Activated CD4-positive, CD25-positive, alpha-beta regulatory T cell treated with anti-CD3 and anti-CD28 coated beads, Interleukin-2, amount 50 U/mL, for 24 hours (primary cell): Measurements from ENCODE around the gene STAC2.
A peak's percentile ranks its signal among the peaks of the same experiment; 100 is the strongest.
"Not testable (repeated sequence)": the region's sequence is repeated elsewhere in the genome, so short reads cannot be mapped to it uniquely, and the experiment has no call there.

ENCODE experiments used
- ATAC-seq, 2 donors: fragments of 150-1000 bp; cut with Tn5 transposase; one replicate each; pipeline ENCODE4 v1.10.0; 2021; ENCODE audit warnings: mild to moderate bottlenecking in 1 of 2, moderate library complexity in 1 of 2

The STAC2 gene

DNA sequence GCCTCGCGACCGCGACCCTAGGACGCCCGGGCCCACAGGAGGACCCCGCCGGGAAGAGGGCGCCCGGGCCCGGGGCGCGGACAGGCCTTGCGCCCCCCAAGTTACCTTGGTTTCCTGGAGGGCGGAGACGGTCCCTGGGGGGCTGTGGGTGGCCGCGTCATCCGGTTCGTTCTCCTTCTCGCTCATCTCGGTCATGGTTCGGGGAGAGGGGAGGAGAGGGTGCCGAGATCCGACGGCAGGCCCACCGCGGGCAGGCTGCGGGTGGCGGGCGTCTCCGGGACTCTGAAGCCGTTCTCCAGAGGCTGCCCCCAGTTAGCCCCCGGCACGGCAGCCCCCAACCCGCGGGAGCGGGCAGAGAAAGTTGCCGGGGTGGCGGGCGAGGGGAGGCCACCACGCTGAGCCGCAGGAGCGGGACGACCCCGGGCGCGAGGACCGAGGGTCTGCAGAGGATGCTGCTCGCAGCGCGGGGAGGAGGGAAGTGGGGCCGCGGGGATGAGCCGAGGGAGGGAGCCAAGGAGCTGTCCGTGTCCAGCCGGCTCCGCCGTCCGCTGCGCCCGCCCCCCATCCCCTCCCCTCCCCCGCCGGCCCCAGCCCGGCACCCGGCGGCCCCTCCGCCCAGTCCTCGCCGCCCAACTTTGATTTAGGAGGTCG lies at the start of gene STAC2:
TSS of gene STAC2 (minus strand) at position 638 of the 651 bp plus-strand sequence. CDS start at position 195, 443 bp downstream.
- ATAC-seq: peak; percentile 29 to 33

GRCh38 chr17:39271546-39271945 lies 45.8 kb upstream of the STAC2 start:
- ATAC-seq: no peak

- no peak for ATAC-seq
These were observed 45.2 kb upstream of the STAC2 start for GRCh38 chr17:39270923-39271322.

- ATAC-seq: no peak
These were observed 38.4 kb upstream of the STAC2 start for GRCh38 chr17:39264119-39264518.

GRCh38 chr17:39261286-39261685 lies 35.5 kb upstream of the STAC2 start:
- peak in 1 of 2 donors; percentile 41 for ATAC-seq

DNA sequence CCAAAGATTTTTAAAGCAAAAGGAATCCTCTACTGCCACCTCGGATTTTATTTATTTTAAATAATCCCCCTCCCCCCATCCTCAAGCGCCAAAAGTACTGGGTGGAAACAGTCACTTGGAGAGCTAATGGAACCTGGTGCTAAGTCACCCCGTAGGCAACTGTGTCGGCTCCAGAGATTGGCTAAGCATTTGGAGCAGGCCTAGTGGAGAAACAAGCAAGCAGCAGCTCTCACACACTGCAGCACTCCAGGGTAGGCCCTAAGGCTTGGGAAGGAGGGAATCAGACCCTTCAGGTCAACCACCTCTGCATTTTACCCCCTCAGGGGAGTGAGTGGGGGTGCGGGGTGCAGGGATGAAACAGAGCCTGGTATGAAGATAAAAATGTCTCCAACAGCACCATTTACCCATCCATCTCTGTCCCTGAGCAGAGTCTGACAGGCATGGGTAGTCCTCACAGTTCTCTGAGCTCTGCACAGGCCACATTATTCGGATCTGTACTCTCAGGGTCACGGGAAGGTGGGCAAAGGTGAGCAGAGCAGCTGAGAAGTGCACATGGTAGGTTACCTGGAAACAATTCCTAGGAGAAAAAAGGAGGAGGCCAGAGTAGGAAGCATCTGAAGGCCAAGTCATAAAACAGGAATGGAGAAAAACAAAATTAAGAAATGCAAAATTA lies 27.2 kb upstream of the STAC2 start:
- ATAC-seq: no peak

DNA sequence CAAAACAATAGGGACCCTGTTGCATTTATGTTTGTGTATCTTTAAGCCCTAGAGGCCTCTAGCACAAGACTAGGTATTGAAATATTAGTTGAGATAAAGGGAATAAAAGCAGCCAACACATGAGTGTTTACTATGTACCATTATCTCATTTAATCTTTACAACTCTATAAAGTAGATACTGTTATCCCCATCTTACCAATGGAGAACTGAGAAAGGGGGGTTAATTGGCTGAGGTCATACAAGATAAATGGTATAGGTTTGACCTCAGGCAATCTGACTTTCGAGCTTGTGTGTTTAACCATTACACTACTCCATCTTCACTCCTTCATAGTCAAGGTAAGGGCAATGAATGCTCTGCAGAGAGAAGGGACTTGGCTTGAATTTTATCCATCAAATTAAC lies 26.3 kb upstream of the STAC2 start:
- no peak for ATAC-seq

GRCh38 chr17:39250076-39250475 lies 24.3 kb upstream of the STAC2 start:
- not testable (repeated sequence) for ATAC-seq

DNA sequence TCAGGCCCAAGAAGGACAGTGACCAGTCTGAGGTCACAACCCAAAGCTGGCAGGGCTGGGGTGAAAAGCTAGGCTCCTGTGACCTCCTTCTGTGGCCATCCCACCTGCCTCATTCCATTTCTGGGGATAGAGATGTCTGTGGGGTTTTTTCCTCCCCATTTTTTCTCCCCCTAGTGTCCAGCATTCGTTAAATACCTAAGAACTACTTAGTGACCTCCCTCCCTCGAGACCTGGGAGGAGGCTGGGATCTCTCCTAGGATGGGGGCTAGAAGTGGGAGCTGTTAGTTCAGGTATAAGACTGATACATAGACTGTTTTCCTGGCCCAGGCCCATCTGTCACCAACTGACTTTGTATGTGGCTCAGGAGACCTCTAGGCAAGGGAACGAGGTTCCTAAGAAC lies 20.5 kb upstream of the STAC2 start:
- no peak for ATAC-seq

DNA sequence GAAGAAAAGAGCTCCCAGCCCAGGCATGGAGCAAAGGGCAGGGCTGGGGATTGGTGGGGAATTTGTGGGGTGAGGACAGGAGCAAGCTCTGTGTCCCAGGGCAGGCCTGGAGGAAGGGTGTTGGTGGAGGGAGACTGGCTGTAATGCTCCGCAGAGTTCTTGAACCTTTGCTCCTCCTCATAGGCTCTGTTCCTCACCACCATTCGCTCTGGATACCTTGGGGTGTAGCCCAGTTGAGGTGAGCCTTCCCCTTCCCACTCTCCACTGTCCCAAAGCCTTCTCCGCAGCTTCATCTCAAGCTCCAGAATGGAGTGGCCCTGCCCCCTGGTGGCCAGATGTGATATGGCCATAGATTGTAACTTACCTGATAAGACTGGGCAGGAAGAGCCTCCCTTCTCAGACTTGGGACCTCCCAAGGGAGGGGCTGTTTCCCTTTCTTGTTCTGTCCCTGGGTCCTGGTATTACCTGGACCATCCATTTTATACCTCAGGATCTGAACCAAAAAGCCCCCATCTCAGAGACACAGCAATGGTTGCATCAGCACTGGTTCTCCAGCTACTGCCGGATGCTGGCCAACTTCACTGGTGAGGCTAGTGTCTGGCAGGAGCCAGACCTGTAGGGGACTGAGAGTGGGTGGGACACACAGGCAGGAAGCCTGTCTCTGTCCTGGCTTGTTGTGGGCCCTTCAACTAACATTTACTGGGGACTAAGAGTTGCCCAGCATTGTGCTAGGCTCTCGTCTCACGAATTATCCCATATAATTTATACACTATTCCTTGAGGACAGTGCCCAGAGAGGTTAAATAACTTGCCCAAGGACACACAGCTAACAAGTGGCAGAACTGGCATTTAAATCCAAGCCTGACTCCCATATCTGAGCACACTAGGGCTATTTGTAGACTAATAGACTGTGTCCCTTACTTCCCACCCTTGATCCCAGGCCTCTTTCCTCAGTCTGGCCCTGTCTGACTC lies 19.1 kb upstream of the STAC2 start:
- ATAC-seq: peak; percentile 88 to 95

DNA sequence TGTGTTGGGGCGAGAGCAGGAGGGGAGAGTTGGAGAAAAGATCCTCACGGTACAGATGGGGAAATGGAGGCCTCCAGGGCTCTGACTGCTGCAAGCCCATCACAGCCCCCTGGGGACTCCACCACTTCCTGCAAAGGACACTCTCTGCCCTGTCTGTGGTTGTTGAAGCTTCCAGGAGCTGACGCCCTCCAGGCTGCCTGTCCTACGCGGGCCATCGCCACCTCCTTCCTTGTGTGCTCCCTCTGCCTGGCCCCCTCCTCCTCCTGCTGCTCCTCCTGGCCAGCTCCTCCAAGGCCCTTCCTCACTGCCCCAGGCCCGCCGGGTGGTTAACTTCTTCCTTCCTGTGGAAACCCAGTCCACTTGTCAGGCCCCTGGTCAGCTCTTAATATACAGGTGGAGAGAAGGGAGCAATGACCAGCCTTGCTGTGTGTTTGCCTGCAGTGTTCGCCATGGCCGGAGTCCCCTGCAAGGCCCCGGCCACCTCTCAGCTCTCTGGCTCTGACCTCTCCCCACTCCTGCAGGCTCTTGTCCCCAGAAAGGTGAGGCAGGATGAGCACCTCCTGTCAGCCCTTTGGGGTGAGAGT lies 18.4 kb upstream of the STAC2 start:
- no peak for ATAC-seq

- ATAC-seq: no peak
These were observed 17.4 kb upstream of the STAC2 start for GRCh38 chr17:39243155-39243554.

DNA sequence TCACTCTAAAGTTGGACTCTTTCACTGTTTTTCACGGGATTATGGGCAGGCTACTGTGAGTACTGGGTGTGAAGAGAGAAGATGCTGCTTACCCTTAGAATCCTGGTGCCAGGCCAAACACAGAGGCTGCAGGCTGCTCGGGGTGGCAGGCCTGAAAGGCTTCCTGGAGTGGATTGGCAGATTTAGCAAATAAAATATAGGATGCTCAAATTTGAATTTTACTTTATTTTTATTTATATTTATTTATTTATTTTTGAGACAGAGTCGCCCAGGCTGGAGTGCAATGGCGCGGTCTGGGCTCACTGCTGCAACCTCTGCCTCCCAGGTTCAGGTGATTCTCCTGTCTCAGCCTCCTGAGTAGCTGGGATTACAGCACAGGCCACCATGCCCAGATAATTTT lies 14.9 kb upstream of the STAC2 start:
- ATAC-seq: no peak

DNA sequence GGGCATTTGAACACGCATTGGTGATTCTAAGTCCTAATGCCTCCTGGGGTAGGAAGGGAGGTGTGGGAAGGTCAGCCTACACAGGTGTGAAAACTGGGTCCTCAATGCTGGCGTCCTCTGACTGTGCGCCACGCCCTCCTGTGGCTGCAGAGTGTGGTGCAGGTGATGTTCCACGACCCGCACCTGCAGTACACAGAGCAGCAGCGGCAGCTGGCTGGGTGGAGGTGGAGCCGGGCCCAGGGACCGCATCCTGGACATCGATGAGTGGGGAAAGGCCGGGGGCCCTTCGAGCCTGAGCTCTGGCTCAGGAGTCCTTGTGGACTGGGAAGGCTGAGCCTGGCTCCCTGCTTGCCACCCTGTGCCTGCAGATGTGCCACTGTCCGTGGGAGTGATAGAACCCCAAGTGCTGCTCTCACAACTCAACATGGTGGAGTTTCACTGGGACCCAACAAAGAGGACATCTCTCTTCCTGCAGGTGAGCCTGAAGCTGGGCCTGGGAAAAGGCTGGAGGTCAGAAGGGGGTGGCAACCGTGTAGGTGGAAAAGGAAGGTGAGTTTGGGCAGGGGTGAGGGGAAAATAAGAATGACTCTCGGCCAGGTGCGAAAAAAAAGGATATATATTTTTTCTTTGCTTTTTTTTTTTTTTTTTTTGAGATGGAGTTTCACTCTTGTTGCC lies 14.0 kb upstream of the STAC2 start:
- ATAC-seq: peak; percentile 41 to 60

DNA sequence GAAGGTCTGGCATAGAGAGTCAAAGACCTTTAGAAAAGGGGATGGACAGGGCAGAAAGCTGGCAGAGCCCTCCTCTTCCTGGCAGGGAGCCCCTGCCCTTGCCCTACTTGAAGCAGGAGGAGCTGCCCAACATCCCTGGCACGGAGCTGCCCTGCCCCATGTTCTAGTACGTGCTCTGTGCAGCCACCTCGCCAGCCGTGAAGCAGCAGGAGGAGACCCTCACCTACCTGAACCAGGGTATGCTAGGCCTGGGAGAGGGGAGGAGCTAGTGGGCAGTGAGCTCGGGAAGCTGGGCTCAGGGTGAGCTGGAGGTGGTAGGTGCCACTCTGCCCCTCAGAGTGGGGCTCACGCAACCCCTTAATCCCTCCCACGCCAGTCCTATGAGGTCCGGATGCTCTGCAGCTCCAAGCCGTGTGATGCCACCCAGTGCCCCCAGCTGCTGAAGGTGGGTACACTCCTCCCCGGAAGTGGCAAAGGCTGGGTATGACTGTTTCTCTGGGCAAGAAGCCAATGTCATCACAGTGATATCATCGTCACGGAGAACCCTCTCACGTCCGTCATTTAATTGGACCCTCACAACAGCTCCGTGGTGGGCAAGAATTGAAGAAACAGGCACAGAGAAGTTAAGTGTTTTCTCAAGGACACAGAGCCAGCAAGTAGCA lies 12.7 kb upstream of the STAC2 start:
- ATAC-seq: peak; percentile 83 to 89

DNA sequence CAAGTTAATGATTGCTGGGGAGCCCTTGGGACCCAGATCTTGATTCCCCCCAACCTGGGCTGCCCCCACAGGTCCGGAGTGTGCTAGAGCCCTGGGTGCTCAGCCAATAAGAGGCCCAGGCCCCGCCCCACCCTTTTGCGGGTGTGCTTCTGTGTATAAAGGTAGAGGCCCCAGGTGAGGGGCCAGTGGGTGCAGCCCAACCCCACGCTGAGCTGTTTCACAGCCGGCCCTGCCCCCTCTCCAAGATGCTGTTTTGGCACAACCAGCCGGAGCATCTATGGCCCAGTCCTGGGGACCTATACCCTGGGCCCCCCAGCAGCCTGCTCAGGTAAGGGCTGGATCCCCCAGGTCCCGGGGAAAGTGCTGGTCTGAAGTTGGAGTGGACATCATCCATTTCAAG lies 11.8 kb upstream of the STAC2 start:
- ATAC-seq: no peak

DNA sequence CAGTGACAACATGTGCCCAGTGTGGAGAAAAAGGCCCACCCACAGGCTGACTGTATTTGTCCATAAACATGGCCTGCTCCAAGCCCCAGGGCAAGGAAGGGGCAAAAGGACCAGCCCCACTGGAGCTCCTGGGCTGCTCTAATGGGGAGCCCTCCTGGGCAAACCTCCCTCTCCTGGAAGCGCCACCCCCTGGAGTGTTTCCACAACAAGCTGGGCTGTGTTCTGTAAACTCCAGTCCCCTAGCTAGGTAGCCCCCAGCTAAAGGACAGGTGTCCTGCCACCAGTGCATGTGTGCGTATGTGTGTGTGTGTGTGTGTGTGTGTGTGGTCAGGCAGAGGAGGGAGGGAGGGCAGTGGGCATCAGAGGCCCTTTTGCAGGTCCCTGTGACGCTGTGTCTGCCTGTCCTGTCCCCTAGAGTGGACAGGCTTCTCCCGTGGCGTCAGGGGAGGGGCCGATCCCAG lies 11.3 kb upstream of the STAC2 start:
- no peak for ATAC-seq

- ATAC-seq: no peak
These were observed 10.7 kb upstream of the STAC2 start for GRCh38 chr17:39236450-39236927.

- peak; percentile 33 to 42 for ATAC-seq
These were observed 10.1 kb upstream of the STAC2 start for GRCh38 chr17:39235555-39236449.
